ENCODE measurements around the gene ELL2. TPM values are rescaled to one million over a fixed set of nuclear protein-coding genes. Genes with fewer than 3 reads are reported as not detected.
"Not testable (repeated sequence)": the region's sequence is repeated elsewhere in the genome, so short reads cannot be mapped to it uniquely, and the experiment has no call there.

Gene ELL2
- total and polyA plus RNA-seq, 8 donors: 15.3 to 62.7 (median 24.3) TPM

DNA sequence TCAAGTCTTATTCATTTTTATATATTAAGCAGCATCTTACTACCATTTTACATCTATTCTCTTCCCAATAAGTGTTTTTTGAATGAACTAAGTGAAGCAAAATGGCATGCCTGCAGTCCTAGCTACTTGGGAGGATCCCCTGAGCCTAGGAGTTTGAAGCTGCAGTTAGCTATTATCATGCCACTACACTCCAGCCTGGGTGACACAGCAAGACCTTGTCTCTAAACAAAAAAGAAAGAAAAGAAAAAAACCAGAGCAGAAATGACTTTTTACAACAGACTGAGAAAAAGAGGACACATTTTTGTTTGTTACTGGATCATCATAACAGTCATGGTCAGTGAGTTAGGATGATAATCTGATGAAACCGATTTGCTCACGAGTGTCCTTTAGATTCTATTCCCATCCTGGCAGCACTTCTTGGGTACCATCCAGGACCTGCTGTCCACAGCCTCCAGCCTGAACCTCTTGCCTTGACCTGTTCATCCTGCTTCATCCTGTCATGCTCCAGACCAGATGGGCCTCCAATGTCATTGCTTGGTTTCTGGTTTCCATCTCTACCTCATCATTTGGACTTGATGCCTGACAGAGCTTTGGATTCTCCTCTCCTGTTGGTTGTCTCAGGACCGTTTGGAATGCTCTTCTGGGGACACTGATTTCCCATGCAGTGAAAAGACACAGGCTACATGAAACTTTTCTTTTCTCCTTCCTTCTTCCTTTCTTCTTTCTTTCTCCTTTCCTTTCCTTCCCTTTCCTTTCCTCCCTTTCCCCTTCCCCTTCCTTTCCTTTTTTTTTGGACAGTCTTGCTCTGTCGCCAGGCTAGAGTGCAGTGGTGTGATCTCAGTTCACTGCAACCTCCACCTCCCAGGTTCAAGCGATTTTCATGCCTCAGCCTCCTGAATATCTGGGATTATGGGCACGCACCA, 89.0 kb downstream of the ELL2 start:
- no peak overlapping the region for H3K27ac ChIP-seq
- TF ChIP-seq, protein P1, sequence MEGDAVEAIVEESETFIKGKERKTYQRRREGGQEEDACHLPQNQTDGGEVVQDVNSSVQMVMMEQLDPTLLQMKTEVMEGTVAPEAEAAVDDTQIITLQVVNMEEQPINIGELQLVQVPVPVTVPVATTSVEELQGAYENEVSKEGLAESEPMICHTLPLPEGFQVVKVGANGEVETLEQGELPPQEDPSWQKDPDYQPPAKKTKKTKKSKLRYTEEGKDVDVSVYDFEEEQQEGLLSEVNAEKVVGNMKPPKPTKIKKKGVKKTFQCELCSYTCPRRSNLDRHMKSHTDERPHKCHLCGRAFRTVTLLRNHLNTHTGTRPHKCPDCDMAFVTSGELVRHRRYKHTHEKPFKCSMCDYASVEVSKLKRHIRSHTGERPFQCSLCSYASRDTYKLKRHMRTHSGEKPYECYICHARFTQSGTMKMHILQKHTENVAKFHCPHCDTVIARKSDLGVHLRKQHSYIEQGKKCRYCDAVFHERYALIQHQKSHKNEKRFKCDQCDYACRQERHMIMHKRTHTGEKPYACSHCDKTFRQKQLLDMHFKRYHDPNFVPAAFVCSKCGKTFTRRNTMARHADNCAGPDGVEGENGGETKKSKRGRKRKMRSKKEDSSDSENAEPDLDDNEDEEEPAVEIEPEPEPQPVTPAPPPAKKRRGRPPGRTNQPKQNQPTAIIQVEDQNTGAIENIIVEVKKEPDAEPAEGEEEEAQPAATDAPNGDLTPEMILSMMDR (IDR thresholded peaks at IDR 0.05): no peak
- no peaks in the 10 kb centered on the region for H3K27me3 ChIP-seq
- intact Hi-C loops (cut with DNase I): no loop called here
- no peaks in the 10 kb centered on the region for H3K9me3 ChIP-seq
- DNase-seq: no peak
- H3K36me3 ChIP-seq: no peaks in the 10 kb centered on the region
- no peak overlapping the region for H3K4me3 ChIP-seq
- peaks cover 8 to 29% of the 10 kb centered on the region in 2 donors for H3K4me1 ChIP-seq
- no peak for ATAC-seq

DNA sequence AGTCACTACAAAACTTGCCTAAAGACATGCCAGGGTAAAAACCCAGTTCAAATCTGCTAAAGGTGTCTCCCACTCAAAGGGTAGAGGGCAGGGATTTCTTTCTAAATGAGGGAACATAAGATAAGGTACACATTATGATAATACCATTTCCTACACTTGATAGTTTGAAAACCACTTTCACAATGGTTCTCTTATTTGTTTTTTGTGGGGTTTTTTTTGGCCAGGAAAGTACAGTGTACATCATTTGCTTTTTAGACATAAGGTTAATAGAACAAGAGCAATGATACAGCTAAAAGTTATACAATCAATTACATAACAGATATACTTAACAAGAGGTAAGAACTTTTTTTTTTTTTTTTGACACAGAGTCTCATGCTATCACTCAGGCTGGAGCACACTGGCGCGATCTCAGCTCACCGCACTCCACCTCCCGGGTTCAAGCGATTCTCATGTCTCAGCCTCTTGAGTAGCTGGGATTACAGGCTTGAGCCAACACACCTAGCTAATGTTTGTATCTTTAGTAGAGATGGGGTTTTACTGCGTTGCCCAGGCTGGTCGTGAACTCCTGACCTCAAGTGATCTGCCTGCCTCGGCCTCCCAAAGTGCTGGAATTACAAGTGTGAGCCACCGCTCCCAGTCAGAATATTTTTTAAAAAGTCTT, 90.4 kb downstream of the ELL2 start:
- TF ChIP-seq, protein P1 (IDR thresholded peaks at IDR 0.05): no peak
- intact Hi-C loops (cut with DNase I): no loop called here
- peak overlapping the region in 1 of 2 donors; percentile 82 for H3K27ac ChIP-seq
- H3K4me3 ChIP-seq: no peak overlapping the region
- H3K36me3 ChIP-seq: no peaks in the 10 kb centered on the region
- H3K27me3 ChIP-seq: no peaks in the 10 kb centered on the region
- DNase-seq (no peak), ATAC-seq (no peak)
- peaks cover 8 to 38% of the 10 kb centered on the region in 2 donors for H3K4me1 ChIP-seq
- no peaks in the 10 kb centered on the region for H3K9me3 ChIP-seq

DNA sequence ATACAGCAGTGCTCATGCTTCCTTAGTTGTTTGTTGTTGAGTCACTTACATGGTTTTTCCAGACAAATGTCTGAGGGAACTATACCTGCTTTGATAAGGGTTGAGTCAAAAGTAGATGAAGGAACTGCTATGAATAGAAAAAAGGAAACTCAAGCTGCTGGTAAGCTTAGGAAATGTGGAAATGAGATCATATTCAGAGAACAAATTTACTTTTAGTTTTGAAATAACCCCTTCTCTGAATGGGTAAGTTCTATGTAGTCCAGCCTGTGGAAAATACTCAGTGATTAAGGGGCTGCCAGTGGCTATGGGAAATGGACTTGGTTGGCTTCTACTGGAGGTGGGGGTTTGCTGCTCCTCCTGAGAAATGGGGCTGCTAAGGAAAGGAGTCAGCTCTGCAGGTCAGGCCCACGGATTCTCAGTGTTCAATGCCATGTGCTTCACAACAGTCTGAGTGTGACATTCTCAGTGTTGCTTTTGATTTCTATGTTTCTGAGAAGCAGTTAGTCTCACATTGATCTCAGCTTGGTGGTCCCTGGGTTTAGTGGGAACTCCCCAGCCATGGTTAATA, 91.5 kb downstream of the ELL2 start:
- peak overlapping the region; percentile 28 to 82 for H3K27ac ChIP-seq
- H3K27me3 ChIP-seq: no peaks in the 10 kb centered on the region
- no peaks in the 10 kb centered on the region for H3K36me3 ChIP-seq
- DNase-seq: no peak
- H3K9me3 ChIP-seq: no peaks in the 10 kb centered on the region
- ATAC-seq: peak; percentile 65
- TF ChIP-seq, protein P1 (IDR thresholded peaks at IDR 0.05): no peak
- no peak overlapping the region for H3K4me3 ChIP-seq
- intact Hi-C loops (cut with DNase I): no loop called here
- H3K4me1 ChIP-seq: peaks cover 8 to 46% of the 10 kb centered on the region in 2 donors

DNA sequence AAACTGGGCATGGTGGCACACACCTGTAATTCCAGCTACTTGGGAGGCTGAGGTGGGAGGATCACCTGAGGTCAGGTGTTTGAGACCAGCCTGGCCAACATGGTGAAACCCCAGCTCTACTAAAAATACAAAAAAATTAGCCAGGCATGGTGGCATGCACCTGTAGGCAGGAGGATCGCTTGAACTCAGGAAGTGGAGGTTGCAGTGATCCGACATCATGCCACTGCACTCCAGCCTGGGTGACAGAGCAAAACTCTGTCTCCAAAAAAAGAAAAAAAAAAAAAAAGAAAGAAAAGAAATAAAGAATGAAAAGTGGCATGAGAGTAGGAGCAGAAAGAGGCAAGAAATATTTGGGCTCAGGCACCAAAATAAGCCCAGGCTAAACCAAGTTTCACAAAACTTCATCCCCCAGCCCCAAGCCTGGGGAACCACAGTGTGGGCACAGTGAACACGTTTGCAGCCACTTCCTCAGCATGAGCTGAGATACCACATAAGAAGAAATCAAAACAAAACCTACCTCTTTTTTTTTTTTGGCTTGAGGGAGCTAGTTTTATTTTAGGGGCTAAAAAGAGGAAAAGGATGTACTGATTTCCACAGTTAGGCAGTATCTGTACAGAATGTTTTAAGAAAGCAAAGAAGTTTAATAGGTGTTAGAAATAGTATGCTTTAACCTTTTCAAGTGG, 92.3 kb downstream of the ELL2 start:
- H3K27me3 ChIP-seq; intact Hi-C loops (cut with DNase I); H3K4me3 ChIP-seq; H3K9me3 ChIP-seq; H3K36me3 ChIP-seq; DNase-seq: not testable (repeated sequence)
- H3K4me1 ChIP-seq: peaks cover 8 to 50% of the 10 kb centered on the region in 2 donors
- peak; percentile 17 for ATAC-seq
- peak overlapping the region in 1 of 2 donors; percentile 82 for H3K27ac ChIP-seq

DNA sequence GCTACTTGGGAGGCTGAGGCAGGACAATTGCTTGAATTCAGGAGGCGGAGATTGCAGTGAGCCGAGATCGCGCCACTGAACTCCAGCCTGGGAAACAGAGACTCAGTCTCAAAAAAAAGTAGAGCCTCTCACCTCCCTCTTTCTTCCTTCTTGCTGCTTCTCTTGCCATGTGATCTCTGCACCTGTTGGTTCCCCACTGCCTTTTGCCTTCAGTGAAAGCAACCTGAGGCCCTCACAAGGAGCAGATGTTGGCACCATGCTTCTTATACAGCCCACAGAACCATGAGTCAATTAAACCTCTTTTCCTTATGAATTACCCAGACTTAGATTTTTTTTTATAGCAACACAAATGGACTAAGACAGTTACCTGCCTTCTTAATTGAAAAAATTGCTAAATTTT, 93.5 kb downstream of the ELL2 start:
- DNase-seq (no peak), ATAC-seq (no peak)
- TF ChIP-seq, protein P1 (IDR thresholded peaks at IDR 0.05): no peak
- H3K4me3 ChIP-seq: no peak overlapping the region
- intact Hi-C loops (cut with DNase I): no loop called here
- H3K4me1 ChIP-seq: peaks cover 8 to 62% of the 10 kb centered on the region in 2 donors
- no peaks in the 10 kb centered on the region for H3K36me3 ChIP-seq
- H3K9me3 ChIP-seq: no peaks in the 10 kb centered on the region
- H3K27ac ChIP-seq: no peak overlapping the region
- H3K27me3 ChIP-seq: no peaks in the 10 kb centered on the region
